Activated CD8-positive, alpha-beta T cell treated with anti-CD3 and anti-CD28 coated beads for 36 hours (primary cell): Measurements from ENCODE around the gene ZNF653. TPM values are rescaled to one million over a fixed set of nuclear protein-coding genes. Genes with fewer than 3 reads are reported as not detected.
A peak's percentile ranks its signal among the peaks of the same experiment; 100 is the strongest.

Source experiments
- ATAC-seq: fragments of 200-7000 bp; cut with Tn5 transposase; one replicate; pipeline ENCODE4 v1.10.0; 2021; ENCODE audit warnings: mild to moderate bottlenecking, moderate library complexity
- CTCF ChIA-PET: fragments of 350-600 bp; sonication (Branson Sonifier 250); formaldehyde crosslinking; loops from one replicate; lab custom pipeline; 2021; ENCODE audit warnings: antibody characterized with exemption; lab: Charles Lee
- POLR2A ChIA-PET: fragments of 350-600 bp; sonication (Branson Sonifier 250); formaldehyde crosslinking; loops from one replicate; lab custom pipeline; 2021; ENCODE audit warnings: antibody characterized with exemption; lab: Charles Lee
- DNase-seq: peaks from one replicate; pipeline ENCODE4 v3.0.0-alpha.2; 2020
- H3K27ac Mint-ChIP-seq: one replicate; pipeline ENCODE4 v1.8.0; 2021; ENCODE audit warnings: mild to moderate bottlenecking, mixed read lengths
- H3K27me3 Mint-ChIP-seq: one replicate; pipeline ENCODE4 v1.8.0; 2021; ENCODE audit warnings: mixed read lengths
- H3K36me3 Mint-ChIP-seq: one replicate; pipeline ENCODE4 v1.8.0; 2021; ENCODE audit warnings: low read depth, mixed read lengths
- H3K4me1 Mint-ChIP-seq: one replicate; pipeline ENCODE4 v1.8.0; 2021; ENCODE audit warnings: low read depth, mixed read lengths
- H3K4me3 Mint-ChIP-seq: one replicate; pipeline ENCODE4 v1.8.0; 2021; ENCODE audit warnings: mild to moderate bottlenecking, moderate library complexity, mixed read lengths
- H3K9me3 Mint-ChIP-seq: one replicate; pipeline ENCODE4 v1.8.0; 2021; ENCODE audit warnings: mixed read lengths
- intact Hi-C: fragments of 100-400 bp; cut with micrococcal nuclease; formaldehyde crosslinking; loops from one replicate; pipeline ENCODE4 v1.10.0; 2022
- total RNA-seq, 2 experiments: library from RNA; stranded (reverse); gene quantifications; one replicate each; pipeline ENCODE4 v1.2.3, GENCODE V29; 2021
- TF ChIP-seq, protein P1 (sequence below): fragments of 200-600 bp; IDR thresholded peaks from one replicate; pipeline ENCODE4 v1.8.0; 2022; ENCODE audit warnings: antibody characterized with exemption, mild to moderate bottlenecking

The ZNF653 gene
- total RNA-seq, 2 experiments from 2014 or later = 11.1 to 14.7 TPM

DNA sequence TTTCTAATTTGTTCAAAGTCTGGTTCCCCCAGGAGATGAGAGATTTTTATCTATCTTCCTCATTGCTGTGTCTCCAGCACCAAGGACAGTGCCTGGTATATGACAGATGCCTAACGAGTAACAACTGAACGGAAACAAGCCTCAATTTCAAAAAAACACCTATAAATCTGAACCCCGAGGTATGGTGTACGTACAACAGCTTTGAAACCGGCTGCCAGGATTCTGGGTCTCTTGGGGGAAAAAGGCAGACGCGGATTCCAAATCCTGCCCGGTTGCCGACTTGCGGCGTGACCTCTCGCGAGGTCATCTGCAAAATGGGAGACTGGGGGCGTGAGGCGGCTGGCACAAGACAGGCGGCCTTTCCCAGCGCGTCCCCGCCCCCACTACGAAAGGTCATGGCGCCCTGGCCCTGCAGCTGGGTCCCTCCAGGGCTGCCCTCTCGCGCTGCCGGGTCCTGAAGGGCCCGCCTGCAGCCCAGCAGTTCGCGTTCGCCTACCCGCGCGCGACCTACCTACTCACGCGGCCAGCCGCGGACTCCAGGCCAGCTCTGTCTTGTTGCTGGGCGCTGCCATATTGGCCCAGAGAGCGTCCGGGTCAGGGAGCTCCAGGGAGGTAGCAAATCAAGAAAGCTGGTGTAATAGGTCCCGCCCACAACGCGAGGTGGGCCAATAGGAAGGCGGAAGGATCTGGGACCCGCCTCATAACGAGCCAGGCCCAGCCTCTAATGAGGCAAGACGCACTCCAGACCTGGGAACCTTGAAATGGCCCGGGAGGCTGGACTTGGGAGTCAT, 23.1 kb upstream of the ZNF653 start, which contains the start of gene ECSIT:
Gene ECSIT (minus strand): TSS at position 584 of the 791 bp plus-strand sequence. CDS start 9,964 bp downstream, outside the sequence.
- CTCF ChIA-PET = interaction anchor here (0.9 to 2.0 kb wide), 5 partner anchors 10 to 57 kb away, joined by 3 to 9 read pairs (median 3); partner anchors contain the start of gene CNN1
- TF ChIP-seq, protein P1, sequence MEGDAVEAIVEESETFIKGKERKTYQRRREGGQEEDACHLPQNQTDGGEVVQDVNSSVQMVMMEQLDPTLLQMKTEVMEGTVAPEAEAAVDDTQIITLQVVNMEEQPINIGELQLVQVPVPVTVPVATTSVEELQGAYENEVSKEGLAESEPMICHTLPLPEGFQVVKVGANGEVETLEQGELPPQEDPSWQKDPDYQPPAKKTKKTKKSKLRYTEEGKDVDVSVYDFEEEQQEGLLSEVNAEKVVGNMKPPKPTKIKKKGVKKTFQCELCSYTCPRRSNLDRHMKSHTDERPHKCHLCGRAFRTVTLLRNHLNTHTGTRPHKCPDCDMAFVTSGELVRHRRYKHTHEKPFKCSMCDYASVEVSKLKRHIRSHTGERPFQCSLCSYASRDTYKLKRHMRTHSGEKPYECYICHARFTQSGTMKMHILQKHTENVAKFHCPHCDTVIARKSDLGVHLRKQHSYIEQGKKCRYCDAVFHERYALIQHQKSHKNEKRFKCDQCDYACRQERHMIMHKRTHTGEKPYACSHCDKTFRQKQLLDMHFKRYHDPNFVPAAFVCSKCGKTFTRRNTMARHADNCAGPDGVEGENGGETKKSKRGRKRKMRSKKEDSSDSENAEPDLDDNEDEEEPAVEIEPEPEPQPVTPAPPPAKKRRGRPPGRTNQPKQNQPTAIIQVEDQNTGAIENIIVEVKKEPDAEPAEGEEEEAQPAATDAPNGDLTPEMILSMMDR = no peak
- ATAC-seq = peak; percentile 98

DNA sequence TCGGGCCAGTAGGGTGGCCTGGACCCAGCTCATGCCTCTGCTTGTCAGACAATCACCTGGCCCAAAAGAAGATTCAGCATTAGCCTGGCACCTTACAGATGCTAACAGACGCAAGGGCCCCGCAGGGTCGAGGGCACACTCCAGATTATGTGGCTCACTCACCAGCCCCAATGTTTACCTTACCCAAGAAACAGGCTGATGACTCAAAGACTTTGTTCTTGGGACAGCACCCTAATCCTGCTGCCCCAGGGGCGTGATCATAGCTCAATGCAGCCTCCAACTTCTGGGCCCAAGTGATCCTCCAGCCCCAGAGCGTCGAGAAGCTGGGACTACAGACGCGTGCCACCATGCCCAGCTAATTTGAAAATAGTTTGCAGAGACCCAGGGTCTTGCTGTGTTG, 13.5 kb upstream of the ZNF653 start:
- TF ChIP-seq, protein P1 = no peak
- no peaks in the 10 kb centered on the region for H3K27me3 Mint-ChIP-seq
- intact Hi-C loops = no loop called here
- H3K9me3 Mint-ChIP-seq = no peaks in the 10 kb centered on the region
- H3K27ac Mint-ChIP-seq = no peak overlapping the region
- ChIA-PET CTCF (interaction anchor here (1.0 kb wide), 1 partner anchor 17 kb away, joined by 3 read pairs; no protein-coding TSS in a partner anchor), POLR2A (interaction anchor here (0.8 kb wide), 1 partner anchor 34 kb away, joined by 3 read pairs; no protein-coding TSS in a partner anchor)
- ATAC-seq (peak; percentile 20), DNase-seq (no peak)
- H3K4me1 Mint-ChIP-seq = peaks cover 2% of the 10 kb centered on the region
- H3K36me3 Mint-ChIP-seq = peaks cover 19% of the 10 kb centered on the region
- H3K4me3 Mint-ChIP-seq = no peak overlapping the region

More for the DNA sequence above, 23.1 kb upstream of the ZNF653 start, which contains the start of gene ECSIT:
- Mint-ChIP-seq H3K4me1 (peaks cover 26% of the 10 kb centered on the region), H3K27ac (peak within 1 kb of the TSS; percentile 94), H3K27me3 (no peaks in the 10 kb centered on the region), H3K4me3 (peak within 1 kb of the TSS; percentile 97), H3K36me3 (peaks cover 7% of the 10 kb centered on the region), H3K9me3 (no peaks in the 10 kb centered on the region)
- POLR2A ChIA-PET = interaction anchor here (1.0 to 1.6 kb wide), 9 partner anchors 11 to 69 kb away, joined by 3 to 4 read pairs (median 3); partner anchors contain the start of genes ZNF627 and ZNF653
- intact Hi-C loops = loop anchor here (5.0 kb wide), 1 partner anchor 69 kb away; the partner anchor contains the start of gene ZNF627
- DNase-seq = peak; percentile 98

GRCh38 chr19:11513946-11514345, 8.3 kb upstream of the ZNF653 start:
- Mint-ChIP-seq H3K4me3 (no peak overlapping the region), H3K36me3 (peaks cover 19% of the 10 kb centered on the region), H3K9me3 (no peaks in the 10 kb centered on the region), H3K27me3 (no peaks in the 10 kb centered on the region), H3K4me1 (no peaks in the 10 kb centered on the region), H3K27ac (no peak overlapping the region)
- ChIA-PET POLR2A (no interaction called here), CTCF (no interaction called here)
- TF ChIP-seq, protein P1 = no peak
- no peak for ATAC-seq
- intact Hi-C loops = no loop called here
- no peak for DNase-seq

DNA sequence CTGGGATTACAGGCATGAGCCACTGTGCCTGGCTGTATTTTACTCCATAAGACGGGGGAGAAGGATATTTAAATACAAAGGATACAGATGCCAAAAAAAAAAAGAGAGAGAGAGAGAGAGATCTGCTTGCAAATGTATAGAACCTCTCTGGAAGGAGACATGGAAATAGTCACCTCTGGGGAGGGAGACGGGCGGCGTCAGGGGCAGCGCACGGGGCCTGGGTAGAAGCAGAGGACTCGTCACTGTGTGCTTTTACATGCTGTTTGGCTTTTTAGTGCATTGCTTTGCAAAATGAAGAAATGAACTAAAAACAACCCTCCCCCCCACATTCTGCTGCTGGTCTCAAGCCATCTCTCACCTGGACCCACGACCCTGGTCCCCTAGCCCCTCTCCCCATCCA, 4.8 kb upstream of the ZNF653 start:
- ATAC-seq (no peak), DNase-seq (no peak)
- Mint-ChIP-seq H3K36me3 (peaks cover 22% of the 10 kb centered on the region), H3K9me3 (no peaks in the 10 kb centered on the region), H3K27me3 (no peaks in the 10 kb centered on the region), H3K4me1 (peaks cover 5% of the 10 kb centered on the region), H3K27ac (no peak overlapping the region), H3K4me3 (no peak overlapping the region)
- TF ChIP-seq, protein P1 = no peak
- POLR2A ChIA-PET = interaction anchor here (1.0 kb wide), 1 partner anchor 18 kb away, joined by 3 read pairs; no protein-coding TSS in a partner anchor
- intact Hi-C loops = no loop called here
- CTCF ChIA-PET = no interaction called here
